Stimulated activated naive CD8-positive, alpha-beta T cell treated with anti-CD3 and anti-CD28 coated beads, Interleukin-15, amount 100 ng/mL, for 72 hours (primary cell): ENCODE measurements around the gene KIAA1217.
"Not testable (repeated sequence)": the region's sequence is repeated elsewhere in the genome, so short reads cannot be mapped to it uniquely, and the experiment has no call there.

ENCODE experiments used
- ATAC-seq: fragments of 150-1000 bp; cut with Tn5 transposase; 2 replicates; pipeline ENCODE4 v1.10.0; 2021; ENCODE audit warnings: mild to moderate bottlenecking, moderate library complexity
- DNase-seq, 2 donors: peaks; one replicate each; pipeline ENCODE4 v3.0.0; 2021 to 2022
- H3K27ac Mint-ChIP-seq, 2 donors: one replicate each; pipeline ENCODE4 v1.8.0; 2022; ENCODE audit warnings: mild to moderate bottlenecking in 2 of 2, mixed read lengths in 2 of 2, moderate library complexity in 2 of 2
- H3K27me3 Mint-ChIP-seq: one replicate; pipeline ENCODE4 v1.8.0; 2022; ENCODE audit warnings: mixed read lengths
- H3K4me1 Mint-ChIP-seq: one replicate; pipeline ENCODE4 v1.8.0; 2022; ENCODE audit warnings: mild to moderate bottlenecking, mixed read lengths
- H3K4me3 Mint-ChIP-seq, 2 donors: one replicate each; pipeline ENCODE4 v1.8.0; 2022; ENCODE audit warnings: mild to moderate bottlenecking in 2 of 2, mixed read lengths in 2 of 2, moderate library complexity in 1 of 2
- H3K9me3 Mint-ChIP-seq, 2 donors: one replicate each; pipeline ENCODE4 v1.8.0; 2022; ENCODE audit warnings: mixed read lengths in 2 of 2

KIAA1217 gene

GRCh38 chr10:24432478-24433416 is 223.8 kb downstream of the KIAA1217 start:
- H3K27ac Mint-ChIP-seq = no peak overlapping the region
- no peak for DNase-seq
- peaks cover 14% of the 10 kb centered on the region for H3K27me3 Mint-ChIP-seq
- no peak overlapping the region for H3K4me3 Mint-ChIP-seq
- H3K9me3 Mint-ChIP-seq = peaks cover 0 to 6% of the 10 kb centered on the region in 2 donors
- ATAC-seq = no peak
- no peaks in the 10 kb centered on the region for H3K4me1 Mint-ChIP-seq

GRCh38 chr10:24433705-24434104 is 224.8 kb downstream of the KIAA1217 start:
- Mint-ChIP-seq H3K4me1 (no peaks in the 10 kb centered on the region), H3K4me3 (no peak overlapping the region), H3K9me3 (peaks cover 0 to 6% of the 10 kb centered on the region in 2 donors), H3K27me3 (peaks cover 14% of the 10 kb centered on the region), H3K27ac (no peak overlapping the region)
- DNase-seq (no peak), ATAC-seq (no peak)

GRCh38 chr10:24434961-24435360 is 226.0 kb downstream of the KIAA1217 start:
- Mint-ChIP-seq H3K27me3 (peaks cover 21% of the 10 kb centered on the region), H3K4me1 (no peaks in the 10 kb centered on the region), H3K27ac (no peak overlapping the region), H3K9me3 (peaks cover 0 to 6% of the 10 kb centered on the region in 2 donors), H3K4me3 (no peak overlapping the region)
- no peak for ATAC-seq
- DNase-seq = no peak

- Mint-ChIP-seq H3K27ac (no peak overlapping the region), H3K27me3 (peaks cover 25% of the 10 kb centered on the region), H3K9me3 (peaks cover 0 to 6% of the 10 kb centered on the region in 2 donors), H3K4me3 (no peak overlapping the region), H3K4me1 (no peaks in the 10 kb centered on the region)
- no peak for DNase-seq
- no peak for ATAC-seq
Observed at GRCh38 chr10:24435374-24435773, 226.4 kb downstream of the KIAA1217 start.

- Mint-ChIP-seq H3K27ac (no peak overlapping the region), H3K4me3 (no peak overlapping the region), H3K27me3 (peaks cover 27% of the 10 kb centered on the region), H3K9me3 (peaks cover 0 to 6% of the 10 kb centered on the region in 2 donors), H3K4me1 (no peaks in the 10 kb centered on the region)
- no peak for ATAC-seq
- DNase-seq = no peak
Observed at GRCh38 chr10:24437302-24437701, 228.4 kb downstream of the KIAA1217 start.

- DNase-seq (no peak), ATAC-seq (no peak)
- peaks cover 0 to 6% of the 10 kb centered on the region in 2 donors for H3K9me3 Mint-ChIP-seq
- no peak overlapping the region for H3K4me3 Mint-ChIP-seq
- H3K27me3 Mint-ChIP-seq = peaks cover 33% of the 10 kb centered on the region
- H3K4me1 Mint-ChIP-seq = no peaks in the 10 kb centered on the region
- H3K27ac Mint-ChIP-seq = no peak overlapping the region
Observed at GRCh38 chr10:24438800-24439199, 229.9 kb downstream of the KIAA1217 start.

GRCh38 chr10:24439935-24440334 is 231.0 kb downstream of the KIAA1217 start:
- no peak for ATAC-seq
- Mint-ChIP-seq H3K4me3 (no peak overlapping the region), H3K4me1 (no peaks in the 10 kb centered on the region), H3K9me3 (no peaks in the 10 kb centered on the region), H3K27ac (no peak overlapping the region), H3K27me3 (peaks cover 35% of the 10 kb centered on the region)
- no peak for DNase-seq

- no peak for ATAC-seq
- Mint-ChIP-seq H3K4me1 (no peaks in the 10 kb centered on the region), H3K27me3 (peaks cover 35% of the 10 kb centered on the region), H3K27ac (no peak overlapping the region), H3K9me3 (no peaks in the 10 kb centered on the region), H3K4me3 (no peak overlapping the region)
- DNase-seq = no peak
Observed at GRCh38 chr10:24440817-24441797, 232.2 kb downstream of the KIAA1217 start.

- Mint-ChIP-seq H3K9me3 (no peaks in the 10 kb centered on the region), H3K4me1 (no peaks in the 10 kb centered on the region), H3K4me3 (no peak overlapping the region), H3K27ac (no peak overlapping the region), H3K27me3 (peaks cover 39% of the 10 kb centered on the region)
- ATAC-seq (no peak), DNase-seq (no peak)
Observed at GRCh38 chr10:24442234-24442633, 233.3 kb downstream of the KIAA1217 start.

GRCh38 chr10:24442641-24443174 is 233.8 kb downstream of the KIAA1217 start:
- H3K4me1 Mint-ChIP-seq, H3K4me3 Mint-ChIP-seq, H3K27ac Mint-ChIP-seq, ATAC-seq, H3K9me3 Mint-ChIP-seq, DNase-seq: not testable (repeated sequence)
- H3K27me3 Mint-ChIP-seq = peaks cover 42% of the 10 kb centered on the region

- peaks cover 0 to 3% of the 10 kb centered on the region in 2 donors for H3K9me3 Mint-ChIP-seq
- DNase-seq = no peak
- peaks cover 42% of the 10 kb centered on the region for H3K27me3 Mint-ChIP-seq
- peak; percentile 60 for ATAC-seq
- H3K4me1 Mint-ChIP-seq = no peaks in the 10 kb centered on the region
- H3K4me3 Mint-ChIP-seq = no peak overlapping the region
- no peak overlapping the region for H3K27ac Mint-ChIP-seq
Observed at GRCh38 chr10:24444337-24444736, 235.4 kb downstream of the KIAA1217 start.

GRCh38 chr10:24445958-24446357 is 237.0 kb downstream of the KIAA1217 start:
- DNase-seq, H3K27ac Mint-ChIP-seq, H3K4me3 Mint-ChIP-seq, H3K9me3 Mint-ChIP-seq, ATAC-seq, H3K4me1 Mint-ChIP-seq: not testable (repeated sequence)
- H3K27me3 Mint-ChIP-seq = peaks cover 32% of the 10 kb centered on the region

GRCh38 chr10:24446739-24447138 is 237.8 kb downstream of the KIAA1217 start:
- Mint-ChIP-seq H3K4me1 (peaks cover 7% of the 10 kb centered on the region), H3K27me3 (peaks cover 40% of the 10 kb centered on the region), H3K9me3 (peaks cover 0 to 3% of the 10 kb centered on the region in 2 donors), H3K27ac (no peak overlapping the region), H3K4me3 (no peak overlapping the region)
- DNase-seq (no peak), ATAC-seq (no peak)

- H3K27me3 Mint-ChIP-seq = peaks cover 49% of the 10 kb centered on the region
- no peak overlapping the region for H3K27ac Mint-ChIP-seq
- peaks cover 0 to 3% of the 10 kb centered on the region in 2 donors for H3K9me3 Mint-ChIP-seq
- no peak for DNase-seq
- no peak for ATAC-seq
- H3K4me3 Mint-ChIP-seq = no peak overlapping the region
- peaks cover 11% of the 10 kb centered on the region for H3K4me1 Mint-ChIP-seq
Observed at GRCh38 chr10:24448351-24448999, 239.5 kb downstream of the KIAA1217 start.

GRCh38 chr10:24449321-24449740 is 240.4 kb downstream of the KIAA1217 start:
- ATAC-seq = peak; percentile 77
- Mint-ChIP-seq H3K27me3 (peaks cover 51% of the 10 kb centered on the region), H3K4me3 (no peak overlapping the region)

More at GRCh38 chr10:24449321-24449740, 240.4 kb downstream of the KIAA1217 start:
- no peak for DNase-seq
- Mint-ChIP-seq H3K27ac (no peak overlapping the region), H3K9me3 (peaks cover 0 to 3% of the 10 kb centered on the region in 2 donors), H3K4me1 (peaks cover 11% of the 10 kb centered on the region)
